MM.1S (cell line): ENCODE measurements around the gene RPL29.

ENCODE experiments used
- DNase-seq: peaks from one replicate; pipeline ENCODE4 v3.0.0-alpha.2; 2015
- H2AFZ ChIP-seq: fragments of 300-600 bp; sonication (generic); 2 replicates; pipeline ENCODE4 v1.6.0; 2016; ENCODE audit warnings: antibody characterized with exemption, low read length
- H3F3A ChIP-seq: fragments of 300-600 bp; sonication (generic); 2 replicates; pipeline ENCODE4 v1.6.1; 2016; ENCODE audit warnings: mild to moderate bottlenecking, antibody characterized with exemption, low read length, moderate library complexity, mixed read lengths; ENCODE audit not compliant: insufficient read depth
- H3K27ac ChIP-seq: fragments of 300-600 bp; sonication (generic); 2 replicates; pipeline ENCODE4 v1.5.1; 2016; ENCODE audit warnings: mild to moderate bottlenecking, low read length
- H3K27me3 ChIP-seq: fragments of 300-600 bp; sonication (generic); replicated peaks from 2 replicates; pipeline ENCODE4 v1.6.0; 2016; ENCODE audit warnings: low read length; ENCODE audit not compliant: insufficient read depth
- H3K36me3 ChIP-seq: fragments of 300-600 bp; sonication (generic); replicated peaks from 2 replicates; pipeline ENCODE4 v1.6.1; 2016; ENCODE audit warnings: mild to moderate bottlenecking, low read length, mixed read lengths; ENCODE audit not compliant: insufficient read depth
- H3K4me1 ChIP-seq: fragments of 300-600 bp; sonication (generic); 2 replicates; pipeline ENCODE4 v1.6.1; 2016; ENCODE audit warnings: low read length, mixed read lengths
- H3K4me2 ChIP-seq: fragments of 300-600 bp; sonication (generic); 2 replicates; pipeline ENCODE4 v1.6.0; 2016; ENCODE audit warnings: low read depth, low read length
- H3K4me3 ChIP-seq: fragments of 300-600 bp; sonication (generic); 2 replicates; pipeline ENCODE4 v1.5.1; 2016; ENCODE audit warnings: low read length, mixed read lengths
- H3K79me2 ChIP-seq: fragments of 300-600 bp; sonication (generic); 2 replicates; pipeline ENCODE4 v1.6.1; 2016; ENCODE audit warnings: mixed run types, low read length, mixed read lengths
- H3K9ac ChIP-seq: fragments of 300-600 bp; sonication (generic); 2 replicates; pipeline ENCODE4 v1.6.1; 2016; ENCODE audit warnings: low read length, mixed read lengths
- H3K9me2 ChIP-seq: fragments of 300-600 bp; sonication (generic); replicated peaks from 2 replicates; pipeline ENCODE4 v1.6.1; 2016; ENCODE audit warnings: mild to moderate bottlenecking, low read length, mixed read lengths; ENCODE audit not compliant: insufficient read depth
- H3K9me3 ChIP-seq: fragments of 300-600 bp; sonication (generic); replicated peaks from 2 replicates; pipeline ENCODE4 v1.6.1; 2016; ENCODE audit warnings: mild to moderate bottlenecking, low read length, mixed read lengths; ENCODE audit not compliant: insufficient read depth
- H4K20me1 ChIP-seq: fragments of 300-600 bp; sonication (generic); 2 replicates; pipeline ENCODE4 v1.6.1; 2016; ENCODE audit warnings: mild to moderate bottlenecking, low read length, moderate library complexity, mixed read lengths; ENCODE audit not compliant: insufficient read depth
- EZH2 ChIP-seq: fragments of 300-600 bp; sonication (generic); optimal IDR thresholded peaks from 2 replicates; pipeline ENCODE3; 2017; ENCODE audit warnings: low read depth, mild to moderate bottlenecking, antibody characterized with exemption, low read length, mixed read lengths
- EZH2phosphoT487 ChIP-seq: fragments of 300-600 bp; sonication (generic); IDR thresholded peaks from 2 replicates; pipeline ENCODE4 v1.6.1; 2018; ENCODE audit warnings: antibody characterized with exemption, low read length
- TF ChIP-seq, protein P1 (sequence below): fragments of 300-600 bp; sonication (generic); IDR thresholded peaks from 2 replicates; pipeline ENCODE4 v1.5.1; 2016; ENCODE audit warnings: antibody characterized with exemption, low read length, mixed read lengths

RPL29 gene

DNA sequence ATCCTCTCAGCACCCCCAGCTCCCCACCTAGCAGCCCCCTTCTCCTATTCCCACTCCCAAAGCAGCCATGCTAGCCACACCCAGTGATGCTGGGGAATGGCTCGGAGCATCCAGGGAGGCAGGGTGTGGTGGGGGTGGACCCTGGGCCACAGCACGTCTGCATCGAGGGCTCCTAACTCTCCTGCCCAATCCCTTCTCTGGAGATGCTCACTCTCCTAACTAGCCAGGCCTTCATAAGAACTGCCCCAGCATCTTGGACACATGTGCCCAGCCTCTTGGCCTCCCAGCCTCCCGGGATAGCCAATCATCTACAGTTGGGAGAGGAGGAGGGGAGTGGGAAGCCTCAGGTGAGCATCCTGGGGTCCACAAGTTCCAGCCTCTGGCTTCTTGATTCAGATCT lies 31.2 kb downstream of the RPL29 start:
- Histone ChIP-seq H3K27me3 (no peaks in the 10 kb centered on the region), H2AFZ (no peak overlapping the region), H3K4me1 (0 out of 2 replicates have a peak, but pooled peaks cover 4% of the 10 kb centered on the region), H3K79me2 (no peaks in the 10 kb centered on the region), H3K4me2 (no peak overlapping the region), H3K9ac (no peak overlapping the region), H3K27ac (no peak overlapping the region), H3K4me3 (no peak overlapping the region), H3K36me3 (no peaks in the 10 kb centered on the region), H3K9me2 (no peaks in the 10 kb centered on the region), H3F3A (peaks cover 3% of the 10 kb centered on the region; the same call in 1 of the 2 replicates), H4K20me1 (no peaks in the 10 kb centered on the region), H3K9me3 (no peaks in the 10 kb centered on the region)
- DNase-seq = no peak
- TF ChIP-seq EZH2phosphoT487 (no peak), EZH2 (no peak)
- TF ChIP-seq, protein P1, sequence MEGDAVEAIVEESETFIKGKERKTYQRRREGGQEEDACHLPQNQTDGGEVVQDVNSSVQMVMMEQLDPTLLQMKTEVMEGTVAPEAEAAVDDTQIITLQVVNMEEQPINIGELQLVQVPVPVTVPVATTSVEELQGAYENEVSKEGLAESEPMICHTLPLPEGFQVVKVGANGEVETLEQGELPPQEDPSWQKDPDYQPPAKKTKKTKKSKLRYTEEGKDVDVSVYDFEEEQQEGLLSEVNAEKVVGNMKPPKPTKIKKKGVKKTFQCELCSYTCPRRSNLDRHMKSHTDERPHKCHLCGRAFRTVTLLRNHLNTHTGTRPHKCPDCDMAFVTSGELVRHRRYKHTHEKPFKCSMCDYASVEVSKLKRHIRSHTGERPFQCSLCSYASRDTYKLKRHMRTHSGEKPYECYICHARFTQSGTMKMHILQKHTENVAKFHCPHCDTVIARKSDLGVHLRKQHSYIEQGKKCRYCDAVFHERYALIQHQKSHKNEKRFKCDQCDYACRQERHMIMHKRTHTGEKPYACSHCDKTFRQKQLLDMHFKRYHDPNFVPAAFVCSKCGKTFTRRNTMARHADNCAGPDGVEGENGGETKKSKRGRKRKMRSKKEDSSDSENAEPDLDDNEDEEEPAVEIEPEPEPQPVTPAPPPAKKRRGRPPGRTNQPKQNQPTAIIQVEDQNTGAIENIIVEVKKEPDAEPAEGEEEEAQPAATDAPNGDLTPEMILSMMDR = no peak

DNA sequence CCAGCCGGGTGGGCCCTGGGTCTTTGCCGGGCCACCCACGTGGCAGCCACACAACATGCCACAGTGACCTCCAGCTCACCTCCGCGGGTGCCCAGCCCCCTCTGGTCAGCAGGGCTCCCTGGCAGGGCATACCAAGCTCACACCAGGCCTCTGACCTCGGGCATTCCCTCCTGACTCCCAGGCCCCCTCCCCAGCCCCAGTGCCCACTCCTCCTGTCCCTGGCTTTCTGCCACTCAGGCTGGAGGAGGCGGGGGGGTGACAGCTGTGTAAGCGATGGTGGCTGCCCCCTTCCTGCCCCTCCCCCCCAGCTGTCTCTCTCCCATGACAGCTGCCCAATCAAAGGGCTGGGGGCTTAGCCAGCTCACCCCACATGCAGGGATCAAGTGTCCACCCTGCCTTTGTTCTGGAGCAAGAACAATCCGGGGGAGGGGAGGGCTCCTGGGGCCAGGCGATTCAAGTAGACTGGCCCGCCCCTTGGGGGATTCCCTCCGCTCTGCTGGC lies 31.7 kb downstream of the RPL29 start:
- DNase-seq = no peak
- 0 out of 2 replicates have a peak, but pooled peaks cover 4% of the 10 kb centered on the region for H3K4me1 ChIP-seq
- H3K27me3 ChIP-seq = no peaks in the 10 kb centered on the region
- no peaks in the 10 kb centered on the region for H3K79me2 ChIP-seq
- no peaks in the 10 kb centered on the region for H4K20me1 ChIP-seq
- no peak overlapping the region for H3K27ac ChIP-seq
- TF ChIP-seq EZH2 (no peak), EZH2phosphoT487 (no peak)
- TF ChIP-seq, protein P1 = no peak
- no peak overlapping the region for H3K4me2 ChIP-seq
- no peaks in the 10 kb centered on the region for H3K9me2 ChIP-seq
- peaks cover 3% of the 10 kb centered on the region; the same call in 1 of the 2 replicates for H3F3A ChIP-seq
- H3K4me3 ChIP-seq = no peak overlapping the region
- H3K9me3 ChIP-seq = no peaks in the 10 kb centered on the region
- no peak overlapping the region for H2AFZ ChIP-seq
- H3K36me3 ChIP-seq = no peaks in the 10 kb centered on the region
- no peak overlapping the region for H3K9ac ChIP-seq

DNA sequence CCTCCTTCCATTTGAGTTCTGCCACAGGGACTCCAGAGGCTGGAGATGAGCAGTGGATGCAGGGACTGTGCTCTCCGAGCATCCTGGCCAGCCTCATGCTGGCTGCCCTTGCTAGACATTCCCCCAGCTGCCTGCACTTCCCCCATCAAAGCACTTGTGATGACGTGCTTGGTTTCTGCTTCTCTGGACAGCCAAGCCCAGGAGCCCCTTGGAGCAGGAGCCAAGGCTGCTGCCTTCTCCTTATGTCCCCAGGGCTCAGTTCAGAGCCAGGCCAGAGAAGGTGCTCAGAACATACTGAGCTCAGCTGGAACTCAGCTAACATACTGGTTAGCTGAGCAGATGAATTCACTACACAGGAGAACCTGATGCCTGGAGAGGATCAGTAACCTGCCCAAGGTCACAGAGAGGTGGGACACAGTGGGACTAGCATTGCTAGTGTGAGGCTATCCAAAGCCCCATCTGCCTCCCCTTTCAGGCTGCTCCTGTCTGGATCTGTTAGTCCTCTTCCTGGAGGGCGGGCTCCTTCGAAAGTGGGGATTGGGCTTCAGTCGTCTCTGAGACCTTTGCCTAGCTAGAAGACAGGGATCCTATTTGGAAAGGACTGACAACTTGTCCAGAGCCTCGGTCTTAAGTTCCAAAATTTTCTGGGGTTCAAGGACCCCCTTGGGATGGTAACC lies 32.7 kb downstream of the RPL29 start:
- H3K27me3 ChIP-seq = no peaks in the 10 kb centered on the region
- no peak overlapping the region for H3K9ac ChIP-seq
- H3K4me2 ChIP-seq = no peak overlapping the region
- H4K20me1 ChIP-seq = no peaks in the 10 kb centered on the region
- no peaks in the 10 kb centered on the region for H3K9me2 ChIP-seq
- TF ChIP-seq, protein P1 = no peak
- TF ChIP-seq EZH2phosphoT487 = no peak
- no peak for TF ChIP-seq EZH2
- no peak for DNase-seq
- no peak overlapping the region for H3K4me3 ChIP-seq
- no peak overlapping the region for H2AFZ ChIP-seq
- H3K36me3 ChIP-seq = no peaks in the 10 kb centered on the region
- H3K4me1 ChIP-seq = 0 out of 2 replicates have a peak, but pooled peaks cover 2% of the 10 kb centered on the region
- H3F3A ChIP-seq = 0 out of 2 replicates have a peak, but pooled peaks cover 3% of the 10 kb centered on the region
- no peaks in the 10 kb centered on the region for H3K9me3 ChIP-seq
- H3K79me2 ChIP-seq = no peaks in the 10 kb centered on the region
- no peak overlapping the region for H3K27ac ChIP-seq
